Parathyroid adenoma (tissue), 2 donors: ENCODE data around the gene CASP7.

ENCODE experiments used
- H2AFZ ChIP-seq: fragments of 300-600 bp; sonication (generic); one replicate; pipeline ENCODE4 v1.7.0; 2017; ENCODE audit warnings: antibody characterized with exemption, mild to moderate bottlenecking
- H3K27ac ChIP-seq: fragments of 300-600 bp; sonication (generic); one replicate; pipeline ENCODE4 v1.7.0; 2017
- H3K27me3 ChIP-seq: fragments of 300-600 bp; sonication (generic); one replicate; pipeline ENCODE4 v1.7.0; 2017; ENCODE audit warnings: low read length; ENCODE audit not compliant: control insufficient read depth, insufficient read depth
- H3K36me3 ChIP-seq: fragments of 300-600 bp; sonication (generic); one replicate; pipeline ENCODE4 v1.7.0; 2017; ENCODE audit warnings: low read length; ENCODE audit not compliant: control insufficient read depth, insufficient read depth
- H3K4me1 ChIP-seq: fragments of 300-600 bp; sonication (generic); one replicate; pipeline ENCODE4 v1.7.0; 2017; ENCODE audit warnings: control low read depth
- H3K4me2 ChIP-seq: fragments of 300-600 bp; sonication (generic); one replicate; pipeline ENCODE4 v1.7.0; 2017; ENCODE audit warnings: low read length
- H3K4me3 ChIP-seq: fragments of 300-600 bp; sonication (generic); one replicate; pipeline ENCODE4 v1.7.0; 2017; ENCODE audit warnings: low read depth, low read length
- H3K79me2 ChIP-seq: fragments of 300-600 bp; sonication (generic); one replicate; pipeline ENCODE4 v1.7.0; 2017; ENCODE audit warnings: control low read depth
- H3K9ac ChIP-seq: fragments of 300-600 bp; sonication (generic); one replicate; pipeline ENCODE4 v1.7.0; 2017; ENCODE audit warnings: mild to moderate bottlenecking
- H3K9me3 ChIP-seq: fragments of 300-600 bp; sonication (generic); one replicate; pipeline ENCODE4 v1.7.0; 2017; ENCODE audit warnings: low read length; ENCODE audit not compliant: control insufficient read depth
- TF ChIP-seq, protein P1 (sequence below): fragments of 300-600 bp; sonication (generic); IDR thresholded peaks from one replicate; pipeline ENCODE4 v1.7.0; 2017; ENCODE audit warnings: antibody characterized with exemption, mild to moderate bottlenecking
- donor health status: primary hyperparathyroidism.

Gene CASP7

DNA sequence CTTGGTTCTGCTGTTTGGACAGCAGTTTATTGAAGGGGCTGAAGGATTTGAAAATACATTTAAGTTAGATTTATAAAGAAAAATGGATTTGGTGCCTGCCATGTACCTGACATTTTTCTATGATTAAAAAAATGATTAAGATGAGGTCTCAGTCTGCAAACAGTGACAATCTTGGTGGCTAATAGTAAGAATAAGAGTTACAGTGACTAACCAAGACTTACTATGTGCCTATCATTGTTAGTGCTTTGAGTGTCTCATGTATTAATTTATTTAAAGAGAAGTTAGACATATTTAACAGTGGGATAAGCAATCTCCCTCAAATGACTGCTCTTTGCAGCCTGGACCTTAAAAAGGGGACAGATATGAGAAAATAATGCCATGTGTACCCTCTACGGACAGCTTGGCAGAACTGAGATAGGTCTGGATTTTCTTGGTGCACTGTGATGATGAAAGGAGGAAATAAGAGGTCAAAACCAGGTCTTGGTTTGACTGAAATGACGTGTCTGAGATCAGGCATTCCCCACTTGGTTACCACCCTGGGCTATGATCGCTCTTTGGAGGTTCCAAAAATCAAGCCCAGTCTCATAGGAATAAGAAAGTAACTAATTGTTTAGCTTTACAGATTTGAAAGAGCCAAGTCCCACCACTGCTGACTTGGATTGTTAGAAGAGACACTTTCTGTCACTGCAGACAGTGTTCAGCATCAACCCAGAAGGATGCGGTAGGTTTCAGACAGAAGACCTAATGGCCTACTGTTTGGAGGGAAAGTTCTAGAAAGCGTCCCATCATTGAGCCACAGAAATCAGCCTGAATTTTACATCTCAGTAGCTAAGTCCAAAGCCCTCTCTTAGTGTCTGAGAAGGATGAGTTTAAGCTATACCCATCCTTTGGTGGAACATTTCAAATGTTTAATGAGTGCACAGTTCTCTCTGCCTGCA, 2.1 kb downstream of the CASP7 start:
- no peaks in the 10 kb centered on the region for H3K79me2 ChIP-seq

DNA sequence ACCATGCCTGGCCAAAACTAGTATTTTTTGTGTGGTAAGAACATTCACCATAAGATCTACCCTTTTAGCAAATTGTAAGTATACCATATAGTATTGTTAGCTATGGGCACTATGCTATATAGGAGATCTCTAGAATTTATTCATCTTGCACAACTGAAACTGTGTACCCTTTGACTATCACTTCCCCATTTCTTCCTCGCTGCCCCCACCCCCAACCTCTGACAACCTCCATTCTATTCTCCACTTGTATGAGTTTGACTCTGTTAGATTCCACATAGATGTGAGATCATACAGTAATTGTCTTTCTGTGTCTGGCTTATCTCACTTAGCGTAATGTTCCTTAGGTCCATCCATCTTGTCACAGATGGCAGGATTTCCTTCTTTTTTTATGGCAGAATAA, 3.6 kb downstream of the CASP7 start:
- Histone ChIP-seq H3K4me1 (no peaks in the 10 kb centered on the region), H3K27ac (no peak overlapping the region), H3K79me2 (peaks cover 8% of the 10 kb centered on the region)

More for the DNA sequence above, 2.1 kb downstream of the CASP7 start:
- H3K27ac ChIP-seq = no peak overlapping the region
- H3K9ac ChIP-seq = no peak overlapping the region
- H3K36me3 ChIP-seq = no peaks in the 10 kb centered on the region
- H2AFZ ChIP-seq = no peak overlapping the region
- H3K4me1 ChIP-seq = no peaks in the 10 kb centered on the region
- H3K27me3 ChIP-seq = no peaks in the 10 kb centered on the region
- no peak overlapping the region for H3K4me3 ChIP-seq
- no peaks in the 10 kb centered on the region for H3K9me3 ChIP-seq
- no peak overlapping the region for H3K4me2 ChIP-seq
- TF ChIP-seq, protein P1, sequence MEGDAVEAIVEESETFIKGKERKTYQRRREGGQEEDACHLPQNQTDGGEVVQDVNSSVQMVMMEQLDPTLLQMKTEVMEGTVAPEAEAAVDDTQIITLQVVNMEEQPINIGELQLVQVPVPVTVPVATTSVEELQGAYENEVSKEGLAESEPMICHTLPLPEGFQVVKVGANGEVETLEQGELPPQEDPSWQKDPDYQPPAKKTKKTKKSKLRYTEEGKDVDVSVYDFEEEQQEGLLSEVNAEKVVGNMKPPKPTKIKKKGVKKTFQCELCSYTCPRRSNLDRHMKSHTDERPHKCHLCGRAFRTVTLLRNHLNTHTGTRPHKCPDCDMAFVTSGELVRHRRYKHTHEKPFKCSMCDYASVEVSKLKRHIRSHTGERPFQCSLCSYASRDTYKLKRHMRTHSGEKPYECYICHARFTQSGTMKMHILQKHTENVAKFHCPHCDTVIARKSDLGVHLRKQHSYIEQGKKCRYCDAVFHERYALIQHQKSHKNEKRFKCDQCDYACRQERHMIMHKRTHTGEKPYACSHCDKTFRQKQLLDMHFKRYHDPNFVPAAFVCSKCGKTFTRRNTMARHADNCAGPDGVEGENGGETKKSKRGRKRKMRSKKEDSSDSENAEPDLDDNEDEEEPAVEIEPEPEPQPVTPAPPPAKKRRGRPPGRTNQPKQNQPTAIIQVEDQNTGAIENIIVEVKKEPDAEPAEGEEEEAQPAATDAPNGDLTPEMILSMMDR = no peak

DNA sequence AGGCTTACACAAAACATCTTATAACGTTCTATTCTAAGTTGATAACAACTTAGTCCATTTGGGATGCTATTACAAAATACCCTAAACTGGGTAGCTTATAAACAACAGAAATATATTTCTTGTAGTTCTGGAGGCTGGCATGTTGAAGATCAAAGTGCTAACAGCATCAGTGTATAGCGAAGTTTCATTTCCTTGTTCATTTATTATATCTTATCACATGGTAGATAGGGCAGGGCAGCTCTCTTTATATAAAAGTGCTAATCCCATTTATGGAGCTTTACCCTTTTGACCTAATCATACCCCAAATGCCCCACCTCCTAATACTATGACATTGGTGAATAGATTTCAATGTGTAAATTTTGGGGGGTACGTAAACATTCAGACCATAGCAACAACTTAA, 6.3 kb downstream of the CASP7 start:
- Histone ChIP-seq H3K36me3 (no peaks in the 10 kb centered on the region), H3K27ac (no peak overlapping the region), H3K9ac (no peak overlapping the region), H2AFZ (no peak overlapping the region), H3K9me3 (no peaks in the 10 kb centered on the region), H3K79me2 (peaks cover 8% of the 10 kb centered on the region), H3K4me1 (no peaks in the 10 kb centered on the region), H3K4me2 (no peak overlapping the region), H3K4me3 (no peak overlapping the region), H3K27me3 (no peaks in the 10 kb centered on the region)
- TF ChIP-seq, protein P1 = no peak

More for the DNA sequence above, 3.6 kb downstream of the CASP7 start:
- no peak overlapping the region for H2AFZ ChIP-seq
- H3K4me2 ChIP-seq = no peak overlapping the region
- TF ChIP-seq, protein P1 = no peak
- no peaks in the 10 kb centered on the region for H3K36me3 ChIP-seq
- no peaks in the 10 kb centered on the region for H3K27me3 ChIP-seq
- no peaks in the 10 kb centered on the region for H3K9me3 ChIP-seq
- no peak overlapping the region for H3K9ac ChIP-seq
- no peak overlapping the region for H3K4me3 ChIP-seq

DNA sequence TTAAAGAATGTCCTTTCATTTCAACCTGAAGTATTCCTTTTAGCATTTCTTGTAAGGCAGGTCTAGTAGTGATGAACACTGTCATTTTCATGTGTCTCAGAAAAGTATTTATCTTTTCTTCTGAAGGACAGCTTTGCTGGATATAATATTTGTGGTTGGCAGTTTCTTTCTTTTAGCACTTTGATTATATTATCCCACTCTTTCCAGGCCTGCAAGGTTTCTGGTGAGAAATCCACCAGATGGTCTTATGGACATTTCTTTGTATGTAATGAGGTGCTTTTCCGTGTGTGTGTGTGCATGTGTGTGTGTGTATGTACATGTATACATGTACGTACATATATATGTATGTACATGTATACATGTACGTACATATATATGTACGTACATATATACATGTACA, 7.3 kb downstream of the CASP7 start:
- Histone ChIP-seq H3K27ac (no peak overlapping the region), H2AFZ (no peak overlapping the region), H3K4me3 (no peak overlapping the region), H3K9me3 (no peaks in the 10 kb centered on the region), H3K27me3 (no peaks in the 10 kb centered on the region), H3K4me1 (no peaks in the 10 kb centered on the region), H3K4me2 (no peak overlapping the region), H3K79me2 (peaks cover 8% of the 10 kb centered on the region), H3K36me3 (no peaks in the 10 kb centered on the region), H3K9ac (no peak overlapping the region)
- TF ChIP-seq, protein P1 = no peak
